ENCODE data around the gene NR4A3. TPM values are rescaled to one million over a fixed set of nuclear protein-coding genes. Genes with fewer than 3 reads are reported as not detected.

The NR4A3 gene
- polyA plus RNA-seq, 1 of the 3 experiments (the other 2 are of a cell fraction) = 1.3 TPM

GRCh38 chr9:99905833-99906402 lies 84.2 kb downstream of the NR4A3 start:
- Histone ChIP-seq H2AFZ (ENCODE audit: low read depth) (peak overlapping the region; percentile 99), H3K4me3 (ENCODE audit: low read depth in 2 of 2, low read length in 1 of 2) (peak overlapping the region; percentile 81 to 82), H3K9ac (no peak overlapping the region), H3K79me2 (ENCODE audit: insufficient read depth) (peaks cover 30% of the 10 kb centered on the region), H3K27ac (ENCODE audit: low read depth in 2 of 2, low read length in 1 of 2) (peak overlapping the region in 1 of 2 experiments; percentile 24; a peak in 1 of 4 replicates), H3F3A (replicated peaks; ENCODE audit: insufficient read depth) (peaks cover 4% of the 10 kb centered on the region), H3K4me2 (peak overlapping the region; percentile 86), H3K9me3 (no peaks in the 10 kb centered on the region), H3K9me2 (no peaks in the 10 kb centered on the region), H3K4me1 (ENCODE audit: control insufficient read depth in 1 of 2, insufficient read depth in 2 of 2, low read depth in 1 of 2, low read length in 1 of 2) (peaks cover 5 to 8% of the 10 kb centered on the region in 2 experiments; a peak in 3 of 4 replicates), H4K20me1 (ENCODE audit: insufficient read depth) (no peaks in the 10 kb centered on the region), H3K27me3 (ENCODE audit: insufficient read depth) (no peaks in the 10 kb centered on the region), H3K36me3 (replicated peaks in 1 of 2; ENCODE audit: control insufficient read depth in 1 of 2, insufficient read depth in 2 of 2, low read length in 1 of 2) (no peaks in the 10 kb centered on the region)
- ChIA-PET POLR2A (interaction anchor here (0.7 kb wide), 1 partner anchor 84 kb away, joined by 4 read pairs; the partner anchor contains the start of gene NR4A3), CTCF (interaction anchor here (0.7 to 2.2 kb wide), 5 partner anchors 9 to 721 kb away, joined by 3 to 6 read pairs (median 4); no protein-coding TSS in a partner anchor)
- peak; percentile 3 for DNase-seq
- WGBS (ENCODE audit: low lambda C conversion rate) = 28% methylated on average over 9 of the region's 9 CpGs
- TF ChIP-seq FOXM1 (IDR thresholded peaks at IDR 0.05; ENCODE audit: low read depth) = no peak

GRCh38 chr9:99906403-99907207 lies 84.9 kb downstream of the NR4A3 start, which contains the start of gene STX17:
STX17 (plus strand) TSS chr9:99906654; CDS start chr9:99915240, 8,586 bp downstream.
- Histone ChIP-seq H3K4me3 (ENCODE audit: low read depth in 2 of 2, low read length in 1 of 2) (peak within 1 kb of the TSS; percentile 81 to 82), H3K27me3 (ENCODE audit: insufficient read depth) (no peaks in the 10 kb centered on the region), H3K27ac (ENCODE audit: low read depth in 2 of 2, low read length in 1 of 2) (peak within 1 kb of the TSS; percentile 86 to 87), H3F3A (replicated peaks; ENCODE audit: insufficient read depth) (peaks cover 4% of the 10 kb centered on the region), H3K4me2 (peak within 1 kb of the TSS; percentile 86), H3K36me3 (replicated peaks in 1 of 2; ENCODE audit: control insufficient read depth in 1 of 2, insufficient read depth in 2 of 2, low read length in 1 of 2) (no peaks in the 10 kb centered on the region), H3K9me2 (no peaks in the 10 kb centered on the region), H4K20me1 (ENCODE audit: insufficient read depth) (no peaks in the 10 kb centered on the region), H3K9me3 (no peaks in the 10 kb centered on the region), H2AFZ (ENCODE audit: low read depth) (peak within 1 kb of the TSS; percentile 99), H3K79me2 (ENCODE audit: insufficient read depth) (peaks cover 34% of the 10 kb centered on the region), H3K4me1 (ENCODE audit: control insufficient read depth in 1 of 2, insufficient read depth in 2 of 2, low read depth in 1 of 2, low read length in 1 of 2) (peaks cover 5 to 8% of the 10 kb centered on the region in 2 experiments; a peak in 3 of 4 replicates), H3K9ac (peak within 1 kb of the TSS; percentile 94)
- CTCF ChIA-PET = interaction anchor here (0.7 to 2.2 kb wide), 5 partner anchors 9 to 722 kb away, joined by 3 to 6 read pairs (median 5); no protein-coding TSS in a partner anchor
- POLR2A ChIA-PET = interaction anchor here (0.6 kb wide), 1 partner anchor 9 kb away, joined by 3 read pairs; no protein-coding TSS in a partner anchor
- TF ChIP-seq USF2 (IDR thresholded peaks at IDR 0.05; ENCODE audit: borderline replicate concordance, low read depth, low read length) (no peak), NRF1 (IDR thresholded peaks at IDR 0.05; ENCODE audit: low read depth, low read length) (peak; percentile 74), PBX3 (IDR thresholded peaks at IDR 0.05) (no peak), GATA2 (CRISPR knock-in tag; IDR thresholded peaks at IDR 0.05) (no peak), ZBTB33 (IDR thresholded peaks at IDR 0.05; ENCODE audit: borderline replicate concordance, low read depth) (no peak), RCOR1 (IDR thresholded peaks at IDR 0.05; ENCODE audit: low read length) (no peak), MXI1 (IDR thresholded peaks at IDR 0.05; ENCODE audit: low read depth, low read length) (no peak), NFIC (IDR thresholded peaks at IDR 0.05; ENCODE audit: borderline replicate concordance) (no peak), TAF1 (IDR thresholded peaks at IDR 0.05; ENCODE audit: borderline replicate concordance, low read depth, low read length) (peak; percentile 46; the same call in 1 of the 2 replicates), SIN3A (IDR thresholded peaks at IDR 0.05; ENCODE audit: borderline replicate concordance, low read depth, low read length) (no peak), MAX (IDR thresholded peaks at IDR 0.05; ENCODE audit: low read depth) (peak; percentile 51), TEAD4 (IDR thresholded peaks at IDR 0.05; ENCODE audit: borderline replicate concordance, insufficient read depth) (no peak), JUND (IDR thresholded peaks at IDR 0.05) (no peak), POLR2AphosphoS5 (IDR thresholded peaks at IDR 0.05; ENCODE audit: low read depth, low read length) (peak; percentile 94), REST (IDR thresholded peaks at IDR 0.05; ENCODE audit: low read depth, low read length) (0 out of 2 replicates have a peak, but pooled peaks have one; percentile 22)
- 3% methylated on average over 35 of the region's 76 CpGs for WGBS (ENCODE audit: low lambda C conversion rate)
- peak; percentile 98 for DNase-seq
